Measurements from ENCODE around the gene KAT6B.

The KAT6B gene

DNA sequence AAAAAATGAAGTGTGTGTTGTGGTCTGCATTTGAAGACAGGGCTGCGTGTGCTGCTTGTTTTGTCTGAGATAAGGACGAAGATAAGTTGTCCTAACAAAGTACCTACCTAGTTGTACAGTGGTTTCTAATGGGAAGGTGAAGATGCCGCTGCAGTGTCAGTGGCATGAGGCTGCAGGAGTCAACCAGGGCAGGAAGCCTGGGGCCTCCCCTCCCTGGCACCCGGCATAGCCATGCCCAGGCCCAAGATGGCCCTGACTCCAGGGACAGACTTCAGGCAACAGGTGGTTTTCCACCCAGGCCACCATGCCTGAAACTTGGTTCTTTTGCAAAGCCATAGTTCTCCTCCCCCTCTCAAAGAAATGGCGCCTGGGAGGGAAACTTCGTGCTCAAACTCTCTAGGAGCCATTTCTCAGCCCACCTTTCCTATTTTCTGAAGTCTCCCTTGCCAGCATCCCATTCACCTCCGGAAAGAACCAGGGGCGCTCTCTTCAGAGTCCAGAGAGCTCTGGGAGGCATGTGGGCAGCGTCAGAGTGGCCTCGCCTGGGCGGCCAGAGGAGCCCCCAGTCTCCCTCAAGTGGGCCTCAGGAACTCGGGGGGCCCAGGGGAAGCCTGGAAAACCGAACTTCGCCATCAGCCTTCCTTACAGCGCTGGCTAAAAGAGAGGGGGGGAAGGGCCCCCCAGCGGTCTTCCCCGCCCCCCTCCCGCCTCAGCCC is 2.1 kb upstream of the KAT6B start:
- DNase-seq (ENCODE audit: low read depth): peak; percentile 11

DNA sequence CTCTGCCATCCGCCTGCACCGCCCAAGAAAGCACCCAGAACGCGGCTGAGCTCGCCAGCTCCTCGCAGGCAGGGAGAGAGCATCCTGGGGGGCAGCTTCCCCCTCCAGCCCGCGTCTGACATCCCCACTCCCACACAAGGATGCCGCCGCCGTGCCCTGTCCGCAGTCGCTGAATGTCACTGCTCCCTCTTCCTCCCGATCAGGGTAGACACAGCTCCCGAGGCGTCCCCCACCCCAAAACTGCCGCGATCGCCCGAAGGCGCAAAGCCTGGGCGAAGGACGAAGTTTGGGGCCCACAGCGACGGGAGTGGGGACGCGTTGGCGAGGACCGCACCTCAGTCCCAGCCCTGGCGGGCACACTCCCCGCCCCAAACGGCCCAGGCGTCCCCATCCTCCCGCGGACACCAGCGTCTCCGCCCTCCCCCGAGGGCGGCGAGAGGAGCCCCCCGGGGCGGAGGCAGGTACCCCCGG is 1.5 kb upstream of the KAT6B start:
- DNase-seq (ENCODE audit: low read depth): peak; percentile 29

GRCh38 chr10:74825371-74826141 is 844 bp upstream of the KAT6B start:
- DNase-seq (ENCODE audit: low read depth): peak; percentile 55

- no peak for DNase-seq (ENCODE audit: low read depth)
Observed at GRCh38 chr10:74827045-74827441, 643 bp downstream of the KAT6B start.

- no peak for DNase-seq (ENCODE audit: low read depth)
Observed at GRCh38 chr10:74827694-74828093, 1.3 kb downstream of the KAT6B start.

GRCh38 chr10:74828946-74829345 is 2.5 kb downstream of the KAT6B start:
- DNase-seq (ENCODE audit: low read depth): no peak

GRCh38 chr10:74831518-74832120 is 5.2 kb downstream of the KAT6B start:
- no peak for DNase-seq (ENCODE audit: low read depth)

DNA sequence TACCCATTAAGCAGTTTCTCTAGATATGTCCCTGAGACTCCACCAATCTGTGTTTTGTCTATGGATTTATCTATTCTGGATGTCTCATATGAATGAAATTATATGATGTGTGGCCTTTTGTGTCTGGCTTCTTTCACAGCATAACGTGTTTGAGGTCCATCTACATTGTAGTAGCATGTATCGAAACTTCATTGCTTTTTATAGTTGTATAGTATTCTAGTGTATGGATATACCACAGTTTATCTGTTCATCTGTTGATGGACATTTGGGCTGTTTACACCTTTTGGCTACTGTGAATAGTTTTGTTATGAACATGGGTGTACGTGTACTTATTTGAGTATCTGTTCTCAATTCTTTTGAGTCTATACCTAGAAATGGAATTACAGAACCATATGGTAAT is 9.6 kb downstream of the KAT6B start:
- no peak for DNase-seq (ENCODE audit: low read depth)

- DNase-seq (ENCODE audit: low read depth): no peak
Observed at GRCh38 chr10:74836877-74837276, 10.5 kb downstream of the KAT6B start.

DNA sequence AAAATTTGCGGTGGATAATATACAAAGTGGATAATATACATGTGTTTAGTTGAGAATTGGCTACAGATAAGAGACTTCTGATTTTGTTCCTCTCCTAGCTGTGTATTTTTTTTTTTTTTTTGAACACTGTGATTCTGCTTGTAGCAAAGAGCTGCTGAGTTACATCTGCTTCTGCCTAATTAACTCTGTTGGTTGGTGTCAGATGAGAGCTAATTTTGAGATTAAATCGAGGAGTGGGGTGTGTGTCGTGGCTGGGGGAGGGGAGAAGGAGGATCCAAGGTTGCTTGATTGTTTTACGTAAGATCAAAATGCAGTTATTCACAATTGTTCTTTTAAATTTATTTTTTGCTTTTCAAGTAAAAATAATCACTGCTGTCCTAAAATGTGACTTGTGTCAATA is 11.3 kb downstream of the KAT6B start:
- no peak for DNase-seq (ENCODE audit: low read depth)

- no peak for DNase-seq (ENCODE audit: low read depth)
Observed at GRCh38 chr10:74839708-74840107, 13.3 kb downstream of the KAT6B start.

DNA sequence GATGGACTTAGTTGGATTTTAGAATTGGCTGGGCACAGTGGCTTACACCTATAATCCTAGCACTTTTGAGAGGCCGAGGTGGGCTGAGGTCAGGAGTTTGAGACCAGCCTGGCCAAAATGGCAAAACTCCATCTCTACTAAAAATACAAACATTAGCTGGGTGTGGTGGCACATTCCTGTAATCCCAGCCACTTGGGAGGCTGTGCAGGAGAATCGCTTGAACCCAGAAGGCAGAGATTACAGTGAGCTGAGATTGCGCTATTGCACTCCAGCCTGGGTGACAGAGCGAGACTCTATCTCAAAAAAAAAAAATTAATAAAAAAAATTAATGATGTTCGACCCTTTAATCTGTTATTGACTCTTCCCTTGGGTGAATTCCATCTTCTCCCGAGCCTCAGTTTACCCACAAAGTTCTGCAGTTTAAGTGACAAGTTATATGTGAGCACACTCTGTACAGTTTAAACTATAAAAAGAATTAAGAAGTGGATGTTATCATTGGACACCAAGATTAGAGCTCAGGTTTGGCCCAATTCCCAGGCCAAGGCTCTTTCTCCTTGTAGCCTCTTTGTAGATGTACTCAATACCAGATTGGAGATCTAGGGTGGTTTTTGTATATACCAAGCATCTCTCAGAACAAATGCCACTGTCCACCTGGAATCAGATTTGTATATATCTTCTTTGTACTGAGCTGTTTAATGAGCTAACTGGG is 15.0 kb downstream of the KAT6B start:
- no peak for DNase-seq (ENCODE audit: low read depth)

DNA sequence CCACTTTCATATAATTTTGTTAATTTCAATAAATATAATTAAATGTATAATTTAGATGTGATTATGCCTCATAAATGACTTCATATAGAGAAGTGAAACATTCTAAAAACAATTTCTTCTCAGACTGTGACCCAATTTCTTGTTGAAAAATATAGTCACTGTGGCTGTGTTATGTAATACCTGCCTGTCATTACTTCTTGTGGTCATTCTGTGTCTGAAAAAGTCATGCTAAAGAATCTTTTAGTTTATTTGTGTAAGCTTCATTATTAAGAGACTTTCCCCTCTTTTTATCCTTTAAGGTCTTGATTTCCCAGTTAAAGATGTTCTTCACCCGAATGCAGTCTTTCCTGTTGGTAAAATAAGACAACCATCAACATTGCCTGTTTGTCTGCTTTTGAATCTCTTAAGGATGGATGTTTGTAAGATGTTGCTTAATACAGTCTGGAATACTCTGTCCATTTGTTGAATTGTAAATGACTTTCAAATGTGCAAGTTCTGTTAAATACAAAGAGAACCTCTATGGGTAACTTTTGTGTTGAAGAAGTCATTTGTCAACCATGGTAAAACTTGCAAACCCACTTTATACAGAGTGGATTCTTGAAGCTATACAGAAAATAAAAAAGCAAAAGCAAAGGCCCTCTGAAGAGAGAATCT is 16.0 kb downstream of the KAT6B start:
- DNase-seq (ENCODE audit: low read depth): no peak

DNA sequence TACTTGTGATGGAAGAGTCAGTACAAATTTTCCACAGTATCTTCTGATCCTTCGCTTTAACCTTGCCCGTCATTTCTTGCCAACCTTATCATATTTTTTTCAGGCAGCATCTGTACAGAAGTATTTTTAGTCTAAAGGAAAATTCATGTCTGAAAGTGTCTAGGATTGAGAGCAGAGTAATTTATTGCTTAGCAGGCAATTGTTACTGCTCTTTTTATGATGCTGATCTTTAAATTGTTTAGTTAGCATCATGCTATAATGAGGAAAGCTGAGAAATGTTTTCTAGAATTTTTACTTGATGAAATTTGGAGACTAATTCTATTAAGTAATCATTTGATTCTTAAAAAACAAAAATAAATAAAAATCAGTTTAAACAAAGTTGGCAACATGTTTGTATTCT is 20.6 kb downstream of the KAT6B start:
- DNase-seq (ENCODE audit: low read depth): no peak

GRCh38 chr10:74851831-74852230 is 25.4 kb downstream of the KAT6B start:
- no peak for DNase-seq (ENCODE audit: low read depth)

DNA sequence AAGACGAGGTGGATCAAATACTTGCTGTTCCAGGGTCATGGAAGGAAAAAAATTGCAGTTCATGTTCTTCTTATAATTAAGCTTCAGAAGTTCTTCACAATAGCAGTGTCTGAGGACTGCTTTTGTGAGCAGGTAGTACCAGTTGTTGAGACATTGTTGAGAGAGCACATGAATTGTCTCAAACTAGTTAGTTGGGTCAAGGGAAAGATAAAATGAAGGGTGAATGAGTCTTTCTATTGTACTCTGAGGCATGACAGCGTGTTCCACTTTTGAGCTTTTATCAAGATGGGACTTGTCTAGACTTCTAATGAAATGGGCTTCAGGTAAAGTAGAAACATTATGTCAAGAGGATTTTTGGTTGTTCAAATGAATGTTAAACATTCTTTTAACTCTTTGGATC is 26.0 kb downstream of the KAT6B start:
- no peak for DNase-seq (ENCODE audit: low read depth)

GRCh38 chr10:74854610-74855009 is 28.2 kb downstream of the KAT6B start:
- DNase-seq (ENCODE audit: low read depth): no peak

- DNase-seq (ENCODE audit: low read depth): no peak
Observed at GRCh38 chr10:74855027-74855426, 28.6 kb downstream of the KAT6B start.

DNA sequence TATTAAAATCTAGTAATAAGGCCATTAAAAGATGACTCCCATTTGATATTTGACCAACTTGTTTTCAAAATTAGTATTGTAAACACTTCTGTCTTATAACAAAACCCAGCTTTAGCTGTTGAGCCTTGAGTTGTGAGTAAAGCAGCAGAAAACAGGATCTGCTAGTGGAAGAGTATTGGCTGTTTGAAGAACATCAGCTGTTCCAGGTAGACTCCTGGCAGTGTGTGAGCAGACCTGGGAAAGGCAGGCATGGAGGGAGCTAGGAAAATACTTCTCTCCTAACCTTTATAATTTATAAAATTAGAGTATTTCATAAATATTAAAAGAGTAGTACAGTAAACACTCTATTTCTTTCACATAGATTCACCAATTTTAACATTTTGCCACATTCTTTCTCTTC is 29.0 kb downstream of the KAT6B start:
- DNase-seq (ENCODE audit: low read depth): no peak

DNA sequence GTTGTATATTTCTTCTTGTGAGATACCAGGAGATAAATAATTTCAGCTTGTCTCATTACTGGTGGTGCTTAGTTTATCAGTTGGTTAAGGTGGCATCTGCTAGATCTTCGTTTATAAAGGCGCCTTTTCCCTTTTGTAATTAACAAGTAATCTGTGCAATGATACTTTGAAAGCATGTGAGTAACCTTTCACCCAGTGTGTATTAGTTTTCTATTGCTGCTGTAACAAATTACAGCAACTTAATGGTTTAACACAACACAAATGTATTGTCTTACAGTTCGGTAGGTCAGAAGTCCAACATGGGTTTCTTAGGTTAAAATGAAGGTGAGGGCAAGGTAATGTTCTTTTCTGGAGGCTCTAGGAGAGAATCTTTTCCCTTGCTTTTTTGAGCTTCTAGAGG is 30.5 kb downstream of the KAT6B start:
- DNase-seq (ENCODE audit: low read depth): no peak

GRCh38 chr10:74857586-74857985 is 31.2 kb downstream of the KAT6B start:
- DNase-seq (ENCODE audit: low read depth): no peak

- no peak for DNase-seq (ENCODE audit: low read depth)
Observed at GRCh38 chr10:74859546-74859945, 33.1 kb downstream of the KAT6B start.
